GM19324 (cell line): ENCODE measurements around the gene CELF4.

Experiments
- ATAC-seq: cut with Tn5 transposase; IDR thresholded peaks from one replicate; pipeline ENCODE4 v1.9.1; 2021; ENCODE audit warnings: mild to moderate bottlenecking, moderate library complexity; ENCODE audit not compliant: unreplicated experiment, low FRiP score

The CELF4 gene

DNA sequence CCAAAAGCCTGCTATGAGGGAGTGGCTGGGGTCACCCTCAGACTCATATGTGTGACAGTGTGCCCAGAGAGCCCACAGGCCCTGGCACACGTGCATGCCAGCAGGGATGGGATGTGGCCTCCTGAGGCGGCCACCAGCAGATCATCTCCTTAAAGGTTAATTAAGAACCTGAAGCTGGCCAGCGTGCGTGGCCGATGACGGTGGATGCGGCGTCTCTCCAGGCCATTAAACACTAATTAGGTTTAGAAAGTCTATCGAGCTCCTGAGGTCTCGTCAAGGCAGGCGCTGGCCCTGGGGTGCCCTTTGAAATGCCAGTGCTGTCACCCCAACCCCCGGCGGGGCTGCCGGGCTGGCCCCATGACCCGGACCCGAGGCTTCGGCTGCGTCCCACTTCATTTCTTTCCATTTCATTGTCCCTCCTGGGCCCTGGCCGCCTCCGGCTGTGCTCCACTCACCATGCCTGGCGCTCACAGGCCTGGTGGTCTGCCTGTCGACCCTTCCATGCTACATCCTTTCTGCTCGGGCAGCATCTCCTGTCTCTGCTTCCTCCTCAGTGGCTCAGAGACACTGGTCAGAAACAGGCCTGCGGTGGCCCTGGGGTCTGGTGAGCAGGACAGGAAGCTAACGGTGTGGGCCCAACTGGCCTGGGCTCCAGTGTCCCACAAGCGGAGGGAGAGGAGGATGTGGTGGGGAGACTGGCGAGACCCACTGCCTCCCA, 228.9 kb downstream of the CELF4 start:
- ATAC-seq: no peak

DNA sequence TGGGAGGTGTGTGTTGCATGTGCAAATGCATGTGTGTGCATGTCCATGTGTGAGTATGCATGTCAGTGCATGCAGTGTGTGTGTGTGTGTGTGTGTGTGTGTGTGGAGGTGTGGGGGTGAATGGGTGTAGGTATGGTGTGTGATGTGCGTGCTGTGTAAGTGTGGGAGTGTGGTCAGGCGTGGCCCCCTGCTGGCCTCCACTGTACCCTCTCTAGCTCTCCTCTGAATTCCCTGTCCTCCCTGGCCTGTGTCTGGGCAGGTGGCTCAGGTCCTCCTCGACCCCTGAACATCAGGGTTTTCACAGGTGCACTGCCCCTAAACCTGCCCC, 230.2 kb downstream of the CELF4 start:
- ATAC-seq: no peak

DNA sequence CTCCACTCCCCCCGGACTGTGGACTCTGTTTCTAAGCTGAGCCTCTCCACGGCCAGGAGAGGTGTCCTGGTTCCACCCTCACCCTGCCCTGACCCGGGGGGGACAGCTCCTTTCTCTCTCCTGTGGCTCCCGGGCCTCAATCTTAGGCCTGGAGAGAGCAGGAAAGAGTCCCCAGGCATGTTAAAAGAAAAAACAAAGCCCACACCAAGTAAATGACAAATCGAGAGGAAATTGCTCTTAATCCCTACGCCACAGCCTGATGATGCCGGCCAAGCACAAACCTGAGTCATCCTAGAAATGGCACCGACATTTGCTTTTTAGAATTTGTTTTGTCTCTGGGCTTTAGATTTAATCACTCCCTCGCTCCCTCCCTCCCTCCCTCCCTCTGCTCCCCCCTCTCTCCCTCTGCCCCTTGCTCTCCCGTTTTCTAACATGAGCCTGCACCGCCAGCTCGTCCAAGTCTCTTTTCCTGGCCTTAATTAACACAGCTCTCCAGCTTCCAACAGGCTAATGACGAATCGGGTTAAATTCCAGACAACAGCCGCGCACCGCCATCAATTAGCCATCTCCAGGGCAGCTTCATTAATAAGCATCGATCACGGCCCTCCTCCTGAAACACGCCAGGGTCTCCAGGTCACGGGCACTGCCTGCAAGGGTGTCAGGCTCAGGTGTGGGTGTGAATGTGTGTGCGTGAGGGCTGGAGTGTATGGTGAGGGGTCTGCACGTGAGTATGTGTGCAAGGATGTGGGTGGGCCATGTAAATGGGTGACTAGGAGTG, 230.8 kb downstream of the CELF4 start:
- ATAC-seq: no peak

DNA sequence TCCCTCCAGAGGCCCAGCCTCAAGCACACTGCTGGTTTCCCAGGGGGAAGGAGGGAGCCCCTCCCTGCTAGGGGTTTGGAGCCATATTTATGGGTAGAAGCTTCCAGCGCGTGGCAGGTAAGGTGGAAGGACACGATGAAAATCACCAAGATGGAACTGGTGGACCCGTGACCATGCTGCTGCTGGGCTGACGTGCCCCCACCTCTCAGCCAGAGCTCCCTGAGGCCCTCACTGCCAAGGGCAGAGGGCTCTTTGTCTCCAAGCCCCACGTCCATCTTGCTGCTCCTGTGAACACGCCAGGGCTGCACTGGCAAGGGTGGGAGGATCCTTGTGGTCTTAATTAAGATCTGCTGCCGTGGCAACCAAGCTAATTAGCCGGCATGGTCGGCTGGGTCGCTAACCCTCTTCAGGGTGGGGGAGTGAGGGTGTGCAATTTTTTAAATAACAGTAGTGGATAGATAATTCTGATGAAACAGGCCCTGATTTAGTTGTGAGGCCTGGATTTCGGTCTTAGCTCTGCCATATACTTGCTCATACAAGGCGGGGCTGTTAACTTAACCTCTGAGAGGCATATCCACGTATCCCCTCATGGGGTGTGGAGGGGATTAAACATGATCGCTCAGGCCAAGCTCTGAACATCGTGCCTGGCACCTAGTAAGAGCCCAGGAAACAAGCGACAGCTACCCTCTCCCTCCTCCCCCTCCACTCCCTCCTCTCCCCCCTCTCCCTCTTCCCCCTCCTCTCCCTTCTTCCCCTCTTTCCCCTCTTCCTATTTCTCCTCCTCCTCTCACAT, 232.8 kb downstream of the CELF4 start:
- no peak for ATAC-seq

DNA sequence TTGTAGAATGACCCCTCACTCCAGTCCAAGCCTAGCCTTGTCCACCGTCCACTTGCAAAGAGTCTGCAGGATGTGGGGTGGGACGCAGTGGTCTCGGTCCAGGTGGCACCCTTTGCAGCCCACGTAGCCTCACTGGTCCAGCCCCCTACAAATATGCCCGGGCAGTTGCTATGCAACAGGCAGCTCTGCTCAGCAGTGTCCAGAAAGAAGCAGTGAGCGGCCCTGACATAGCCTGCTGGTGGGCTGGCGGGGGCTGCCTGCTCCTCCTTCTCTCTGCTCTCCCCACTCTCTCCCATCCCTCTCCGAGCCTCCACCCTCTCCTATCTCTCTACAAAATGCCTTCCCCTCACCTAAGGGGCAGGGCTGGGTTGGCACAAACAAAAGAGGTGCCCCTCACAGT, 233.4 kb downstream of the CELF4 start:
- no peak for ATAC-seq

DNA sequence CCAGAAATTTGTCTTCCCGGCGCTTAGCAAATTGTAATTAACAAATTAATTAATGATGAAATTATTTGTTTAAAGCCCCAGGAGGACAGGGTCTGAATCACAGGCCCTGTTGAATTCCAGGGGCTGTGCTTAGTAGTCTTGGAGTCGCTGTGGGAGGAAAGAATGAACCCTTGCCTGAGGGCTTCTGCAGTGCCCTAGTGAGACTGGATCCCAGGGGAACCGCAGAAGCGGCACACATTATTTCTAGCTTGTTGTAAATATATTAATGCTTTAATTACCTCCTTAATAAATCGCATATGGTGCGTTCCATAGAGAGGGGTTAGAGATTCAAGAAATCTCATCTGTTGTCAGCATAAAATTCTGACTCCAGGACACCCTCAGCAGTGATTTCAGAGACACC, 235.4 kb downstream of the CELF4 start:
- no peak for ATAC-seq

DNA sequence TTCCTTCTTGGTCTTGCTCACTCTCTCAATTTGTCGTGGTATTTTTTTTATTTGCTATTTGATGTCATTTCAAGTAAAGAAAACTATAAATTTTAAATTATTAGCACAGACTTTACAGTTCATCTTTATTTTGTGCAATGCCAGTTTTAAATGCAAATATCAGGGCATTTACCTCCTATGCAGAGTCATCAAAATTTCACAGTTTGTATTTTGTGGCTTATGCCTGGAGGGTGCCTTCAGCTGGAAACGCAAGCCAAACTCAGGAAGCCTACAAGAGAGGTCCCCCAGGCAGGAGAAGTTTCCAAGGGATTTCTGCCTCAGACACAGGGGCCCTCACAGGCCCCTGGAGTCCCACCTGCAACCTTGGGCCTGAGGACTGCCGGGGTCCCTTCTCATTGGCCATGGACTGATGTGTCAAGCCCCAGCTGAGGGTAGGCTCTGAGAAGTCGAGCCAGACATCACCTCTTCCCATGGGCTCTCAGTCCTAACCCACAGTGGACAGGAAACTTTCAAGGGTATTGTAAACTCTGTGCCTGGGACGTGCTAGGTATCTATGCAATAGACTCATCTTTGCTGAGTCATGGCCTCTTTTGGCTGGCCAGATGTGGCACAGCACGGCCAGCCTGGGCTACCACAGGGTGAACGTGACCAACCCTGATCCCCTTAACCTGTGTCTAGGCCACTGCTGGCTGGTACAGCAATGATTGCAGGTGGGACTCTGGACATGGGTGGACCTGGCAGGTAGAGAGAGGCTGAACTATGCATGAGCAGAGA, 236.5 kb downstream of the CELF4 start:
- no peak for ATAC-seq

DNA sequence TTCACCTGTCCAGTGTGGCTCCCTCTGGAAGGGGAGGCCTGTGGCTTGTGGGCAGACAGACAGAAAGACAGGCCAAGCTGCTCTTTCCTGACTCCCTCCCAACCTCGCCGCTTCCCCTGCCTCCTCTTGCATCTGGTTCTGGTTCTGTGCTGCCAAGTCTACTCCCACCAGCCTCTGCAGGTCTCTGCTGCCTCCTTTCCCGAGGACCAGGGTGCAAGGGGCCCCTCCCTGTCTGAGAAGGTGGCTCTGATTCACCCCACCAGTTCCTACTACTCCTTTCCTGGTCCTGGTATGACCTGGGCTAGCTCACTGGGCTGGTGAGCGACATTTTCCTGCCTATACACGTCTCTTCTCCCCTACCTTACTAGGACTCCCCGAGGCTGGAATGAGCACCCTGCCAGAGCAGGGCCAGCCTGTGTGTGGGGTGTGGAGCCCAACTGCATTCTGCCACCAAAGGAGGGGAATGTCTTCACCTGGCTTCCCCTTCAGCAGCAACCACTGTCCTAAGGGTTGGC, 238.5 kb downstream of the CELF4 start:
- ATAC-seq: no peak

DNA sequence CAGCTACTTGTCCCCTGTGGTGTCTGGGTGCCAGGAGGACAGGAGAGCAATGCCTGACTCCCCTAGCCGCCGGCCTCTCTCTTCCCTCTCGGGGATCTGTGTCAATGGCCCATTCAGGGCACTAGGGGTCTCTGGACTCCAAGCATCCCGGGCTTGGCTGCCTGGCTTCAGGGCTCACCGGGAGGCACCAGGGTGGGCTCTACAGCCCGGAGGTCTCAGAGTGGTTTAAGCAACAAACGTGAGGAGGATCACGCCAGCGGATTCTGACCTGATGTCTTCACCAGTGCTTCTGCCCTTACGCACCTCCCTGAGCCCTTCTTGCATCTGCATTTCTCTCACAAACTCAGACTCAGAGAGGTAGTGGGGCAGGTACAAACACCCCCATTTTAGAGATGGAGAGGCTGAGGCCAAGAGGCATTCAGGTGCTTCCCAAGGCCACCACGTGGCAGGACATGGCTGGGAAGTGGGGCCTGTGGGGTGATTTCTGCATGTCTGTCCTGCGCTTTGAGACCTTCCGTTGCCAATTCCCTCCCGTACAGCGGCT, 243.0 kb downstream of the CELF4 start:
- ATAC-seq: peak; percentile 69

DNA sequence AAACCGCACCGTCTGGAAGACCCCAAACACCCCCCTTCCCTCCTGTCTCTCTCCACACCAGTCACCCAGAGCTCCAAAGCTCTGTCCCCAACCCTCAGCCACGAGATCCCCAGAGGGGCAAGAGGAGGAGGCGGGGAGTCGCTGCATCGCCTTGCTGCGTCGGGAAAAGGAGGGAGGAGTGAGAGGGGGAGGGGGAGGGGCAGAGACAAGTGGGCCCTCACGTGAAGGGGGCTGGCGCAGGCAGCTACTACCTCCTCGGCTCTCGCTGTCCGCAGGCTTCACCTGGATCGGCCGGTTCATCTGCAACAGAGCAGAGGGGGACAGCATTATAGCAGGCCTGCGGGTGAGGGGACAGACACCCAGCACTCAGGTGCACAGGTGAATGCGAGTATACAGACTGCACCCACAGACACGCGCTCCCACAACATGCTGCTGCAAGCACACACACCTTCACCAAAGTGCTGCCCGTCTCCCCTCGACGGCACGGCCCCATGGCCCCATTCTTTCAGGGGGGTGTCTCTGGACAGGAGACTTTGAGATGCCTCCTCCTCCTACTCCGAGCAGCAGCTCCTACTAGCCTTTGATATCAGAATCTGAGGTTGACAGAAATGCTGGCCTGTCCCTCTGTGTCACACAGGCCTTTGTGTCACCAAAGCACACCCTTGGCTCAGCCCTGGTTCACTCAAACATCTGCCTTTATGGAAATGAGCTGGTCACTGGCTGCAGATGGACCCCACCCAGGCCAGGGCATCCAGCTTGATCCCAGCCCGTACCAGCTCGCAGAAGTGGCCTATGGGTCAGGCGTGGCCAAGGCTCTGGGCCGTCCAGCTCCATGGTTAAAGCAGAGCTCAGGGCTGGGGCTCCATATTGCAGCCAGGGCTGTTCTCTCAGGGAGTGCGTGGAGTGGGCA, 243.8 kb downstream of the CELF4 start:
- ATAC-seq: peak; percentile 5

DNA sequence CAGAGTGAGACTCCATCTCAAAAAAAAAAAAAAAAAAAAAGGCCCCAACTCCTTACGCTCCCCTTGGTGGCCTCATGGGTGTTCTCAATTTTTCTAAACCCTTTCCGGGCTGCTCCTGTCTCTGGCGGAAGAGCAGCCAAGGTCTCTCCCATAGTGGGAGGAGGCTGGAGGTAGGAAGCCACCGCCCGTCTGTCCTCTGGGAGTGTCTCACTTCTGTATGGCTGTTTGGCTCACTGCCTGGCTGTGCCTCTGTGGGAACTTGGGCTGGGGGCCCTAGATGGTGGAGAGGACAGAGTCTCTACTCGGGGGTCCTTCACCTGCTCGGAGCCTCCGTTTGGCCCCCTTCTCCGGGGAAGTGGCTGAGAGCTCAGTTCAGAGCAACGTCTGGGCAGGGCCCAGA, 245.3 kb downstream of the CELF4 start:
- no peak for ATAC-seq

DNA sequence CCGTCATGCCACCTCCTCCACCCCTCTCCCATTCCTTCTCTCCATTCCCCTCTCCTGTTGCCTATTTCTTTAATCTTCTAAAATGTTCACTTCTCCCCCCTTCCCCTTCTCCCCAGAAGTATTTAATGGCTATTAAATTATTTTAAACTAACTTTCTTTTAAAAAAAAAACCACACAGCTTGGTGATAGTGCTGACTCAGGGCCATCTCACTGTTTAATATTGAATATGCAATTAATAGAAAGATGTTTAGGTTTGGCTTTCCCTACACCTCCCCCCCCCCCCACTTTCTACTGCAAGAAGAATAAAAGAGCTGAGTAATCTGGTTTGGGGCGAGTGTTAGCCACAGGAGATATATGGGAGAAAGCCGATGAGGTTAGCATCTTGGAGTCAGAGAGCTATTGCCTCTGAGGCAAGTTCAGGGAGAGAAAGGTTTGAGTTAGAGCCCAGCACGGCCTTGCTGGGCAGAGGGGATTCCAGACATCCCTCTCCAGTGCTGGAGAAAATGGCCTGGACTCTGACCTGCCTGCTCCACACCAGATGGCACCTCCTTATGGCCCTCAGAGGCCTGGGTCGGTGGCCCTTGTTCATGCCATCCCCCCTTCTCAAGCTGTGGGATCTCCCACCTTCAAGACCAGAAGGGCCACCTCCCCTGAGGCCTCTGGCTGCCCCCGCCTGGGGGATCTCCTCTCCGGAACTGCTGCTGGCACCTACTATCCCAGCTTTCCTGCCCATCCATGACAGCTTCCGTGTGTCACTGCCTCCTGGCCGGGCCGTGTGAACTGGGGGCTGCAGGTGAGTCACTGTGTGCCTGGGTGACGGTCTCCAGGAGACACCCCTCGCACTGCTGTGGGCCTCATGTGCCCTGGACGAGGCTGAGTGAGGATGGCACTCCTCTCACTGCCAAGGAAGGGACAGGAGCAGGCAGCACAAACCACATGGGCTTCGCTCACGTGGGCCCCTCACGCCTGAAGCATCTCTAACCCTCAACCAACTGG, 246.9 kb downstream of the CELF4 start:
- ATAC-seq: no peak

DNA sequence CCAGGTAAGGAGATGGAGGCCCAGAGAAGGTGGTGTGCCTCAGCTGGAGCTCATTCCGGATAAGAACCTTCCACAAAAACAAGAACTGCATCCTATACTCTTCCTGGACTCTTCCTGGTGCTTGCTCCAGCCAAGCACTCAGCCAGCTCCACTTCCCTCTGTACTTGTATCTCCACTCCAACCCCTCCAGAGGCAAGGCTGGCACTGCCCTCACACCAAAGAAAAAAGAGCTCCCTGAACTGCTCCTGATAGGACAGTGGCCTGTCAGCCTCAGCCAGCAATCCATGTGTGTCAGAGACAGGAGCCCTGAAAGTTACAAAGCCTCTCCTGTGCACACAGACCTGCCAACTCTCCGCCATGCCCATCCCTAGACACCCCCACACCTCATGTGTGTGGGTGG, 248.1 kb downstream of the CELF4 start:
- no peak for ATAC-seq

DNA sequence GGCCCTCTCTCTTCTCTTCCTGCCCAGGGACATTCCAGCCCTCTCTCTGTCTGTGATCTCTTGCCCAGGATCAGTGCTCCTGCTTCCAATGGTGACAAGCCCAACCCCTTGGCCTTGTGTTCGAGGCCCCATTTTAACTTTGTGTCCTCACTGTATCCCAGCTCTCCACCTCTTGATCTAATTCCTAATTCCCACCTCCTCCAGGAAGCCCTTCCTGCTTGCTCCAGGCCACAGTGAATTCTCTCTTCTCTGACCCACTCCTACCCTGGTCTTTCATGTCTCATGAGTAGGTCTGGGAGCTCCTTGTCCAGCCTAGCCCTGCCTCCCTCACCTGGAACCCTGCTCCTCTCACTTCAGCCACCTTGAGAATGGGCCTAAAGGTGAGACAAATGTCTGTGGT, 249.1 kb downstream of the CELF4 start:
- no peak for ATAC-seq

DNA sequence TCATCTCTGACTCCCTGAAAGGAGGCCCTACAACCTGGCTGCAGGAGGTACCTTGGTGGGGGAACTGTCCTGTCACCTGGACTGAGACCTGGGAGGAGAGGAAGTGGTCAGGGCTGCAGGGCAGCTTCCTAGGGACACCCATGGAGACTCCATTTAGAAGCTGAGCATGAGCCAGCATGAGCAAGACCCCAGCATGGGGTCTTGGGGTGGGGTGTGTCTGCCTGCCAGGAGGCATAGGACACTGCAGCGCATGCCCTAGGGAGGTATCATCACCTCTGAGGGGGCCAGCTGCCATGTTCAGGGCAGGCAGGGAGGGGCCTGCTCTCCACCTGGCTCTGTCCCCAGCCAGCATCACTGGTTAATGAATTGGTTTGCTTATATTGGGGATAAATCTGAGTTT, 249.7 kb downstream of the CELF4 start:
- ATAC-seq: no peak

DNA sequence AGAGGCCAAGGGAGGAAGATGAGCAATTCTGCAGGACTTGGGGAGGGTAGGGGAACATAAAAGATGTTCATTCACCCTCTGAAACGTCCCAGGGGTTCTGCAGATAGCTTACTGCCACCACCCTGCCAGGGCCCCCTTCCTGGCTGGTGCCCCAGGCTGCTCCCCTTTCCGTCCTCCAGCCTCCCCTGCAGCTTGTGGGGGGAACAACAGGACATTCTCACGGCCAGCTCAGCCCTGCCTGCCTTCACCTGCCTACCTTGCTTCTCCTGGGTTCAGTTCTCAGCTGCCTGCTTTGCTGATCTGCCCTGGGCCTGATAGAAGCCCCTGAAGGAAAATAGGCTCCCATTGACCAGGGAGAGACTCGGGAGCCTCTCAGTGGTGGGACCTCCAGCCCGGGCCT, 251.1 kb downstream of the CELF4 start:
- no peak for ATAC-seq

DNA sequence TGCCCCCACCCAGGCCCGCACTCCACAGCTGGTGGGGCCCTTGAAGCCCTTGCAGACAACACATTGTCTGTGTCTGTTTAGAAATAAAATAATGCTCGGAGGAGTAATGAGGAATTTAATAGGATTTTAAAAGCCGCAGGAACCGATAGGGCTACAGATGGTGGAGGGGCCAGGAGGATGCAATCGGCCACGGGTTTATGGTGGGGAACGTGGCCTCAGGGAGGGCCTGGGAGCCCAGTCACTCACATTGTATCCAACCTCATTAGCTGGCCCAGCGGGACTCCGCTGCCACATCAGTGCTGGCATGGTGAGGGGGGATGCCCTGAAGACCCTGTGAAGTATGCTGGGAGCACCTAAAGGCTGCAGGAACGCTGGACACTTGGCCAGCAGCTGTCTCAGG, 252.0 kb downstream of the CELF4 start:
- no peak for ATAC-seq

DNA sequence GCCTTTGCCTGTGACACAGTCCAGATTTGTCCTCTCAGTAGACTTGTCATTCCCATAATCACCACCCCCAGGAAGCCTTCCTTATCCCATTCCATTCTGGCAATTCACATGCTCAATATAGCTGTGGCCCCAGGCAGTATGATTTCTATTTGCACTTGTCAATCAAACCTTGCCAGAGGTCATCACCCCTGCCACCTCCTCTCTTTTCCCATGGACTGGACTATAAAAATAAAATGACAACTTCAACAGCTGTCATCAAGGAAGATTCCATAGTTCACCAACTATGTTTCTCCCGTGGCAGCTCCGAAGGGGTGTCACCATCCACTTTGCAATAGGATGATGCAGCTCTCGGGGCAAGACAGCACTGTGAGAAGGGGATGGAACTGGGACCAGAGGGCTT, 255.7 kb downstream of the CELF4 start:
- no peak for ATAC-seq
